Measurements from ENCODE around the gene SLC12A5.

The SLC12A5 gene

GRCh38 chr20:46065006-46065405, 36.0 kb downstream of the SLC12A5 start:
- no peak for ATAC-seq
- Mint-ChIP-seq H3K9me3 (no peaks in the 10 kb centered on the region), H3K27ac (no peak overlapping the region), H3K4me1 (peaks cover 48% of the 10 kb centered on the region), H3K36me3 (peaks cover 88% of the 10 kb centered on the region), H3K27me3 (no peaks in the 10 kb centered on the region), H3K4me3 (no peak overlapping the region)

GRCh38 chr20:46065691-46066090, 36.7 kb downstream of the SLC12A5 start:
- peaks cover 82% of the 10 kb centered on the region for H3K36me3 Mint-ChIP-seq
- no peak overlapping the region for H3K27ac Mint-ChIP-seq
- ATAC-seq, result no peak
- H3K4me3 Mint-ChIP-seq, result no peak overlapping the region
- H3K9me3 Mint-ChIP-seq, result no peaks in the 10 kb centered on the region
- H3K4me1 Mint-ChIP-seq, result peaks cover 41% of the 10 kb centered on the region
- no peaks in the 10 kb centered on the region for H3K27me3 Mint-ChIP-seq

GRCh38 chr20:46070215-46070900, 41.3 kb downstream of the SLC12A5 start:
- no peaks in the 10 kb centered on the region for H3K4me1 Mint-ChIP-seq
- H3K9me3 Mint-ChIP-seq, result no peaks in the 10 kb centered on the region
- H3K27me3 Mint-ChIP-seq, result no peaks in the 10 kb centered on the region
- ATAC-seq, result no peak
- H3K27ac Mint-ChIP-seq, result no peak overlapping the region
- no peak overlapping the region for H3K4me3 Mint-ChIP-seq
- peaks cover 52% of the 10 kb centered on the region for H3K36me3 Mint-ChIP-seq

GRCh38 chr20:46071573-46071972, 42.6 kb downstream of the SLC12A5 start:
- no peak overlapping the region for H3K27ac Mint-ChIP-seq
- H3K4me3 Mint-ChIP-seq, result no peak overlapping the region
- H3K27me3 Mint-ChIP-seq, result no peaks in the 10 kb centered on the region
- no peaks in the 10 kb centered on the region for H3K9me3 Mint-ChIP-seq
- H3K4me1 Mint-ChIP-seq, result no peaks in the 10 kb centered on the region
- peaks cover 40% of the 10 kb centered on the region for H3K36me3 Mint-ChIP-seq
- no peak for ATAC-seq

- no peak overlapping the region for H3K4me3 Mint-ChIP-seq
- no peak for ATAC-seq
- no peaks in the 10 kb centered on the region for H3K9me3 Mint-ChIP-seq
- no peaks in the 10 kb centered on the region for H3K27me3 Mint-ChIP-seq
- no peaks in the 10 kb centered on the region for H3K4me1 Mint-ChIP-seq
- peaks cover 30% of the 10 kb centered on the region for H3K36me3 Mint-ChIP-seq
- H3K27ac Mint-ChIP-seq, result no peak overlapping the region
These were observed 44.0 kb downstream of the SLC12A5 start for GRCh38 chr20:46073024-46073423.

- no peaks in the 10 kb centered on the region for H3K27me3 Mint-ChIP-seq
- no peak overlapping the region for H3K27ac Mint-ChIP-seq
- H3K36me3 Mint-ChIP-seq, result peaks cover 26% of the 10 kb centered on the region
- ATAC-seq, result no peak
- H3K4me3 Mint-ChIP-seq, result no peak overlapping the region
- H3K9me3 Mint-ChIP-seq, result no peaks in the 10 kb centered on the region
- H3K4me1 Mint-ChIP-seq, result no peaks in the 10 kb centered on the region
These were observed 44.4 kb downstream of the SLC12A5 start for GRCh38 chr20:46073443-46073842.

- Mint-ChIP-seq H3K27ac (no peak overlapping the region), H3K9me3 (no peaks in the 10 kb centered on the region), H3K36me3 (peaks cover 24% of the 10 kb centered on the region)
These were observed 45.0 kb downstream of the SLC12A5 start for GRCh38 chr20:46074006-46074405.

GRCh38 chr20:46076806-46077205, 47.8 kb downstream of the SLC12A5 start:
- Mint-ChIP-seq H3K27me3 (no peaks in the 10 kb centered on the region), H3K4me3 (no peak overlapping the region), H3K27ac (no peak overlapping the region), H3K9me3 (no peaks in the 10 kb centered on the region), H3K4me1 (peaks cover 4% of the 10 kb centered on the region), H3K36me3 (peaks cover 26% of the 10 kb centered on the region)
- ATAC-seq, result no peak

More at GRCh38 chr20:46074006-46074405, 45.0 kb downstream of the SLC12A5 start:
- H3K4me1 Mint-ChIP-seq, result no peaks in the 10 kb centered on the region
- no peak for ATAC-seq
- H3K4me3 Mint-ChIP-seq, result no peak overlapping the region
- no peaks in the 10 kb centered on the region for H3K27me3 Mint-ChIP-seq

GRCh38 chr20:46077642-46078305, 48.8 kb downstream of the SLC12A5 start:
- Mint-ChIP-seq H3K4me3 (no peak overlapping the region), H3K4me1 (peaks cover 14% of the 10 kb centered on the region), H3K36me3 (peaks cover 26% of the 10 kb centered on the region), H3K9me3 (no peaks in the 10 kb centered on the region), H3K27ac (no peak overlapping the region), H3K27me3 (no peaks in the 10 kb centered on the region)
- no peak for ATAC-seq

GRCh38 chr20:46078954-46079353, 49.9 kb downstream of the SLC12A5 start:
- Mint-ChIP-seq H3K4me3 (no peak overlapping the region), H3K4me1 (peaks cover 23% of the 10 kb centered on the region), H3K27me3 (no peaks in the 10 kb centered on the region), H3K9me3 (no peaks in the 10 kb centered on the region), H3K36me3 (peaks cover 21% of the 10 kb centered on the region), H3K27ac (no peak overlapping the region)
- no peak for ATAC-seq

GRCh38 chr20:46081074-46081473, 52.1 kb downstream of the SLC12A5 start:
- Mint-ChIP-seq H3K27me3 (no peaks in the 10 kb centered on the region), H3K9me3 (no peaks in the 10 kb centered on the region), H3K4me3 (no peak overlapping the region), H3K4me1 (peaks cover 43% of the 10 kb centered on the region), H3K36me3 (peaks cover 8% of the 10 kb centered on the region), H3K27ac (no peak overlapping the region)
- ATAC-seq, result no peak

GRCh38 chr20:46083101-46083500, 54.1 kb downstream of the SLC12A5 start:
- H3K4me1 Mint-ChIP-seq, result peaks cover 61% of the 10 kb centered on the region
- no peak overlapping the region for H3K27ac Mint-ChIP-seq
- peaks cover 8% of the 10 kb centered on the region for H3K36me3 Mint-ChIP-seq
- no peaks in the 10 kb centered on the region for H3K9me3 Mint-ChIP-seq
- no peak overlapping the region for H3K4me3 Mint-ChIP-seq
- no peaks in the 10 kb centered on the region for H3K27me3 Mint-ChIP-seq
- ATAC-seq, result no peak

GRCh38 chr20:46083531-46084061, 54.6 kb downstream of the SLC12A5 start:
- Mint-ChIP-seq H3K4me3 (no peak overlapping the region), H3K36me3 (peaks cover 8% of the 10 kb centered on the region), H3K27me3 (no peaks in the 10 kb centered on the region), H3K9me3 (no peaks in the 10 kb centered on the region), H3K27ac (no peak overlapping the region), H3K4me1 (peaks cover 66% of the 10 kb centered on the region)
- no peak for ATAC-seq

- Mint-ChIP-seq H3K27ac (no peak overlapping the region), H3K4me1 (peaks cover 67% of the 10 kb centered on the region), H3K4me3 (no peak overlapping the region), H3K36me3 (no peaks in the 10 kb centered on the region), H3K9me3 (no peaks in the 10 kb centered on the region), H3K27me3 (no peaks in the 10 kb centered on the region)
- ATAC-seq, result no peak
These were observed 55.8 kb downstream of the SLC12A5 start for GRCh38 chr20:46084805-46085178.

GRCh38 chr20:46085179-46085851, 56.3 kb downstream of the SLC12A5 start:
- no peak for ATAC-seq
- Mint-ChIP-seq H3K4me1 (peaks cover 72% of the 10 kb centered on the region), H3K9me3 (no peaks in the 10 kb centered on the region), H3K4me3 (no peak overlapping the region), H3K27ac (no peak overlapping the region), H3K36me3 (no peaks in the 10 kb centered on the region), H3K27me3 (no peaks in the 10 kb centered on the region)
